ENCODE data around the gene ACSL4. TPM values are rescaled to one million over a fixed set of nuclear protein-coding genes. Genes with fewer than 3 reads are reported as not detected.

Gene ACSL4
- total RNA-seq, 2 donors from 2014 or later = 31.3 to 47.9 TPM

- 59 to 100% methylated on average over 1 to 58 of the region's 79 CpGs for WGBS, 2 experiments (ENCODE audit: insufficient coverage in 1 of 2, insufficient read length in 1 of 2)
- TF ChIP-seq CTCF (conservative IDR thresholded peaks at IDR 0.05) = no peak
- Mint-ChIP-seq H3K27ac (no peak within 1 kb of the TSS), H3K27me3 (ENCODE audit: insufficient read depth) (peaks cover 67% of the 10 kb centered on the region), H3K36me3 (ENCODE audit: low read depth) (peaks cover 3% of the 10 kb centered on the region), H3K4me1 (peaks cover 11% of the 10 kb centered on the region), H3K4me3 (peak within 1 kb of the TSS; percentile 48), H3K9me3 (peaks cover 10% of the 10 kb centered on the region)
- peak; percentile 88 for DNase-seq
- H3K4me3 ChIP-seq (ENCODE audit: low read length) = no peak within 1 kb of the TSS
- H3K4me1 ChIP-seq (ENCODE audit: control insufficient read depth, insufficient read depth, low read length) = no peaks in the 10 kb centered on the region
- H3K27me3 ChIP-seq (ENCODE audit: control insufficient read depth, insufficient read depth, low read length, poor library complexity, severe bottlenecking) = no peaks in the 10 kb centered on the region
- H3K36me3 ChIP-seq (ENCODE audit: control insufficient read depth, insufficient read depth, low read length) = no peaks in the 10 kb centered on the region
- no peak within 1 kb of the TSS for H3K9ac ChIP-seq (ENCODE audit: extremely low read depth, low read length, poor library complexity, severe bottlenecking)
- no peaks in the 10 kb centered on the region for H3K9me3 ChIP-seq (ENCODE audit: control insufficient read depth, low read length)
- no peak within 1 kb of the TSS for H3K27ac ChIP-seq (ENCODE audit: low read depth, low read length)
These were observed 108.1 kb downstream of the ACSL4 start, which contains the start of gene KCNE5 for GRCh38 chrX:109624641-109625616. Gene KCNE5, minus strand, starts transcription at chrX:109625172. Its CDS starts 152 bp downstream, at chrX:109625020.

DNA sequence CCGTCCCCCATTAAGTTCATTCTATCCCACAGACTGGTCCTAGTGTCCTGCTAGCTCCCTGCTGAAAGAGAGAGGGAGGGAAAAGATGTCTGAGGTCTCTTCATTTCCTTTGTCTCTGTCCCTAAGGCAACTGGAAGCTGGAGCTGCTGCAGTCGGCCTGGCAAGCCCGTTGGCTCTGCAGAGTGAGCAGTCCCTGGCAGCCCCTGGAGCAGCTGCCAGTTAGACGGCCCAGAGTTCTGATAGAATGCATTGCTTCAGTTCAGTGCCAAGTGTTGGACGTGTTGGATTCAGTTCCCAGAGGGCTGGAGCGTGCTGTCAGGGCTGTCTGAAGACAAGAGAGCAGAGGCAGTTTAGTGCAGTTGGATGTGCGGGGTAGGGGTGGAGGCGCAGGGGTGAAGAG is 109.1 kb downstream of the ACSL4 start:
- Mint-ChIP-seq H3K27me3 (ENCODE audit: insufficient read depth) (peaks cover 58% of the 10 kb centered on the region), H3K4me1 (peaks cover 15% of the 10 kb centered on the region), H3K9me3 (peaks cover 10% of the 10 kb centered on the region), H3K27ac (no peak overlapping the region), H3K4me3 (peak overlapping the region; percentile 48), H3K36me3 (ENCODE audit: low read depth) (peaks cover 3% of the 10 kb centered on the region)
- no peak overlapping the region for H3K27ac ChIP-seq (ENCODE audit: low read depth, low read length)
- H3K36me3 ChIP-seq (ENCODE audit: control insufficient read depth, insufficient read depth, low read length) = no peaks in the 10 kb centered on the region
- 94% methylated on average over 6 of the region's 8 CpGs; no CpG with 5 or more reads in 1 of the 2 experiments for WGBS, 2 experiments (ENCODE audit: insufficient coverage in 1 of 2, insufficient read length in 1 of 2)
- H3K9ac ChIP-seq (ENCODE audit: extremely low read depth, low read length, poor library complexity, severe bottlenecking) = no peak overlapping the region
- DNase-seq = no peak
- no peaks in the 10 kb centered on the region for H3K9me3 ChIP-seq (ENCODE audit: control insufficient read depth, low read length)
- no peaks in the 10 kb centered on the region for H3K27me3 ChIP-seq (ENCODE audit: control insufficient read depth, insufficient read depth, low read length, poor library complexity, severe bottlenecking)
- no peak for TF ChIP-seq CTCF (conservative IDR thresholded peaks at IDR 0.05)
- no peak overlapping the region for H3K4me3 ChIP-seq (ENCODE audit: low read length)
- no peaks in the 10 kb centered on the region for H3K4me1 ChIP-seq (ENCODE audit: control insufficient read depth, insufficient read depth, low read length)

DNA sequence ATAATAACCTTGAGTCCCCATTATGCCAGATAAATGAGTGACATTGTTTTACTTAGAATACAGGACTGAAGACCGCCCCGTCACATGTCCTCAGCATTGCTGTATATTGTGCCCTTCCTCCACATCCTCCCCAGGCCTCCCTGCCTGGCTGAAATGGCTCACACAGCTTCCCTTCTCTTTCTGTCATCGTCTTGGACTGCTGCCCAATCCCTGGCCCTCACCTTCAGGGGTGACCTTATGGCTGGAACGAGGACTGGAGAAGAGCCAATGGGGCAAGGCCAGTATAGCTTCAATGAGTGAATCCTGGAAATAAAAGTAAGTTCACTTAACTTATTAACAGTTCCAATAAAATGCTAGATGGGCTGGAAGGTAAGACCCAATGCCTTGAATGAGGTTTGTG is 110.8 kb downstream of the ACSL4 start:
- H3K36me3 Mint-ChIP-seq (ENCODE audit: low read depth) = peaks cover under 1% of the 10 kb centered on the region

More for the DNA sequence above, 110.8 kb downstream of the ACSL4 start:
- Histone ChIP-seq H3K4me1 (ENCODE audit: control insufficient read depth, insufficient read depth, low read length) (no peaks in the 10 kb centered on the region), H3K9ac (ENCODE audit: extremely low read depth, low read length, poor library complexity, severe bottlenecking) (no peak overlapping the region), H3K27ac (ENCODE audit: low read depth, low read length) (no peak overlapping the region), H3K4me3 (ENCODE audit: low read length) (no peak overlapping the region), H3K27me3 (ENCODE audit: control insufficient read depth, insufficient read depth, low read length, poor library complexity, severe bottlenecking) (no peaks in the 10 kb centered on the region), H3K9me3 (ENCODE audit: control insufficient read depth, low read length) (no peaks in the 10 kb centered on the region), H3K36me3 (ENCODE audit: control insufficient read depth, insufficient read depth, low read length) (no peaks in the 10 kb centered on the region)
- peaks cover 15% of the 10 kb centered on the region for H3K4me1 Mint-ChIP-seq
- no peak overlapping the region for H3K4me3 Mint-ChIP-seq
- H3K27me3 Mint-ChIP-seq (ENCODE audit: insufficient read depth) = peaks cover 41% of the 10 kb centered on the region
- no peak overlapping the region for H3K27ac Mint-ChIP-seq
- H3K9me3 Mint-ChIP-seq = peaks cover 5% of the 10 kb centered on the region
- no peak for DNase-seq
- TF ChIP-seq CTCF (conservative IDR thresholded peaks at IDR 0.05) = no peak
- WGBS, 2 experiments (ENCODE audit: insufficient coverage in 1 of 2, insufficient read length in 1 of 2) = 97% methylated on average over 4 of the region's 4 CpGs; no CpG with 5 or more reads in 1 of the 2 experiments
